ENCODE measurements around the gene MAML3. TPM values are rescaled to one million over a fixed set of nuclear protein-coding genes. Genes with fewer than 3 reads are reported as not detected.

The MAML3 gene
- total RNA-seq, 2 donors from 2014 or later, result 11.8 to 14.6 TPM

- intact Hi-C loops (cut with DNase I, micrococcal nuclease), result no loop called here
- ATAC-seq, result peak; percentile 89
- DNase-seq, result peak; percentile 53 to 70
Observed at GRCh38 chr4:140092094-140092851, 61.7 kb downstream of the MAML3 start.

GRCh38 chr4:140091305-140091704 lies 62.7 kb downstream of the MAML3 start:
- ATAC-seq (no peak), DNase-seq (no peak)
- intact Hi-C loops (cut with DNase I, micrococcal nuclease), result no loop called here

- ATAC-seq (no peak), DNase-seq (no peak)
- intact Hi-C loops (cut with DNase I, micrococcal nuclease), result no loop called here
Observed at GRCh38 chr4:140090215-140090731, 63.7 kb downstream of the MAML3 start.

GRCh38 chr4:140089216-140089615 lies 64.8 kb downstream of the MAML3 start:
- ATAC-seq, result no peak
- intact Hi-C loops (cut with DNase I, micrococcal nuclease), result no loop called here
- no peak for DNase-seq

- DNase-seq (no peak), ATAC-seq (no peak)
- intact Hi-C loops (cut with DNase I, micrococcal nuclease), result no loop called here
Observed at GRCh38 chr4:140088323-140088967, 65.5 kb downstream of the MAML3 start.

- intact Hi-C loops (cut with DNase I, micrococcal nuclease), result no loop called here
- ATAC-seq, result no peak
- no peak for DNase-seq
Observed at GRCh38 chr4:140085881-140086280, 68.1 kb downstream of the MAML3 start.

- intact Hi-C loops (cut with DNase I, micrococcal nuclease), result no loop called here
- DNase-seq, result no peak
- no peak for ATAC-seq
Observed at GRCh38 chr4:140085062-140085622, 68.8 kb downstream of the MAML3 start.

GRCh38 chr4:140084385-140084784 lies 69.6 kb downstream of the MAML3 start:
- intact Hi-C loops (cut with DNase I, micrococcal nuclease), result no loop called here
- ATAC-seq, result no peak
- DNase-seq, result no peak

- intact Hi-C loops (cut with DNase I, micrococcal nuclease), result no loop called here
- ATAC-seq, result no peak
- DNase-seq, result no peak
Observed at GRCh38 chr4:140082391-140082755, 71.6 kb downstream of the MAML3 start.

- DNase-seq, result no peak
- ATAC-seq, result no peak
- intact Hi-C loops (cut with DNase I, micrococcal nuclease), result no loop called here
Observed at GRCh38 chr4:140081641-140082390, 72.2 kb downstream of the MAML3 start.

GRCh38 chr4:140080883-140081282 lies 73.1 kb downstream of the MAML3 start:
- no peak for ATAC-seq
- intact Hi-C loops (cut with DNase I, micrococcal nuclease), result no loop called here

GRCh38 chr4:140078366-140078765 lies 75.6 kb downstream of the MAML3 start:
- ATAC-seq (no peak), DNase-seq (no peak)
- intact Hi-C loops (cut with DNase I, micrococcal nuclease), result no loop called here

More at GRCh38 chr4:140080883-140081282, 73.1 kb downstream of the MAML3 start:
- DNase-seq, result no peak

GRCh38 chr4:140076307-140076706 lies 77.7 kb downstream of the MAML3 start:
- intact Hi-C loops (cut with DNase I, micrococcal nuclease), result no loop called here
- DNase-seq (no peak), ATAC-seq (no peak)

- intact Hi-C loops (cut with DNase I, micrococcal nuclease), result no loop called here
- DNase-seq, result no peak
- ATAC-seq, result peak; percentile 17
Observed at GRCh38 chr4:140071806-140072205, 82.2 kb downstream of the MAML3 start.

GRCh38 chr4:140070973-140071372 lies 83.0 kb downstream of the MAML3 start:
- intact Hi-C loops (cut with DNase I, micrococcal nuclease), result no loop called here
- ATAC-seq (no peak), DNase-seq (no peak)

- ATAC-seq (no peak), DNase-seq (no peak)
- intact Hi-C loops (cut with DNase I, micrococcal nuclease), result no loop called here
Observed at GRCh38 chr4:140070366-140070765, 83.6 kb downstream of the MAML3 start.

- DNase-seq (no peak), ATAC-seq (no peak)
- intact Hi-C loops (cut with DNase I, micrococcal nuclease), result no loop called here
Observed at GRCh38 chr4:140069066-140069465, 84.9 kb downstream of the MAML3 start.

GRCh38 chr4:140068271-140068670 lies 85.7 kb downstream of the MAML3 start:
- no peak for DNase-seq
- intact Hi-C loops (cut with DNase I, micrococcal nuclease), result no loop called here
- ATAC-seq, result no peak
